K562 (cell line): ENCODE measurements around the gene SNAP23. TPM values are rescaled to one million over a fixed set of nuclear protein-coding genes. Genes with fewer than 3 reads are reported as not detected.

Experiments
- ARID3A ChIP-seq: IDR thresholded peaks from 2 replicates; pipeline ENCODE4 v1.6.1; 2012; ENCODE audit warnings: low read depth, low read length, improper control_type of control experiment, borderline replicate concordance
- CBFA2T2 ChIP-seq: fragments of 450-650 bp; conservative IDR thresholded peaks from 2 replicates; pipeline ENCODE4 v1.6.1; 2017; ENCODE audit warnings: mild to moderate bottlenecking
- CTCFL ChIP-seq: IDR thresholded peaks from 2 replicates; pipeline ENCODE4 v1.6.1; 2011; ENCODE audit warnings: borderline replicate concordance, low read depth, mild to moderate bottlenecking, moderate library complexity, low read length; ENCODE audit not compliant: insufficient read depth, poor library complexity, severe bottlenecking
- JUND ChIP-seq, 2 experiments: IDR thresholded peaks; 2 replicates in 1 of 2; 3 replicates in 1 of 2; pipeline ENCODE4 v1.6.1; 2011; ENCODE audit warnings: borderline replicate concordance in 2 of 2, low read depth in 2 of 2, low read length in 2 of 2, improper control_type of control experiment in 1 of 2, missing biosample characterization in 1 of 2, missing genetic modification characterization in 1 of 2, missing genetic modification reagents in 1 of 2
- NCOA6 ChIP-seq: fragments of 450-650 bp; IDR thresholded peaks from 2 replicates; pipeline ENCODE4 v1.6.1; 2017; ENCODE audit warnings: mild to moderate bottlenecking
- PURB ChIP-seq: sonication (generic); formaldehyde crosslinking; IDR thresholded peaks from 2 replicates; pipeline ENCODE4 v1.9.0; 2021; ENCODE audit warnings: low read depth, mild to moderate bottlenecking, missing genetic modification reagents
- TAF7 ChIP-seq: fragments of 450-650 bp; IDR thresholded peaks from 2 replicates; pipeline ENCODE4 v1.6.1; 2016; ENCODE audit warnings: missing genetic modification characterization, missing compliant biosample characterization
- TFAP4 ChIP-seq: sonication (generic); formaldehyde crosslinking; IDR thresholded peaks from 2 replicates; pipeline ENCODE4 v1.8.0; 2022; ENCODE audit warnings: missing genetic modification reagents, mild to moderate bottlenecking, moderate library complexity, borderline replicate concordance
- ZBTB17 ChIP-seq: fragments of 450-650 bp; formaldehyde crosslinking; IDR thresholded peaks from 2 replicates; pipeline ENCODE4 v1.4.0; 2020; ENCODE audit warnings: mild to moderate bottlenecking
- ZNF449 ChIP-seq: fragments of 250-450 bp; sonication (Bioruptor Pico); IDR thresholded peaks from 2 replicates; pipeline ENCODE4 v1.8.0; 2022; ENCODE audit warnings: moderate library complexity, mild to moderate bottlenecking, inconsistent platforms
- ZNF592 ChIP-seq: fragments of 450-650 bp; IDR thresholded peaks from 2 replicates; pipeline ENCODE4 v1.6.1; 2017; ENCODE audit warnings: antibody characterized with exemption, mild to moderate bottlenecking
- ZNF766 ChIP-seq: fragments of 200-800 bp; sonication (Bioruptor generic); conservative IDR thresholded peaks from 2 replicates; pipeline ENCODE4 v1.6.1; 2016; ENCODE audit warnings: missing genetic modification characterization, missing compliant biosample characterization
- polyA plus RNA-seq, 8 experiments: library from polyadenylated mRNA; depleted of rRNA in 4 of 8; stranded (reverse) in 5 of 8; unstranded in 3 of 8; fragments of >200 nt; fragmentation: Nextera tagmentation in 2 of 8; fragmentation: Illumina TruSeq in 1 of 8; extraction: Ambion mirVana in 2 of 8; extraction: Trizol in 1 of 8; gene quantifications; 2 replicates each; pipeline versions ENCODE4 v1.2.1 to v1.2.3, GENCODE V29; 2011 to 2014; ENCODE audit warnings: inconsistent platforms in 1 of 8, missing spikeins in 1 of 8
- total RNA-seq, 7 experiments: library from RNA; depleted of rRNA in 6 of 7; stranded (reverse); fragments of >200 nt in 6 of 7; fragmentation: Illumina TruSeq in 2 of 7; extraction: Trizol in 2 of 7; gene quantifications; 2 replicates each; pipeline versions ENCODE4 v1.2.1 to v1.2.3, GENCODE V29; 2011 to 2021; ENCODE audit warnings: low replicate concordance in 1 of 7

SNAP23 gene
- total and polyA plus RNA-seq, 9 of the 15 experiments (the other 6 are each of a cell fraction or from before 2014, with no cell fraction given) = 78.9 to 168 (median 117) TPM

GRCh38 chr15:42490671-42491538 is 4.5 kb upstream of the SNAP23 start, which contains the start of gene ZNF106 (continued):
- TF ChIP-seq TFAP4 (CRISPR knock-in tag) (peak; percentile 86), JUND (IDR thresholded peaks at IDR 0.05; ENCODE audit: borderline replicate concordance, low read depth, low read length) (peak; percentile 75), JUND (tag; IDR thresholded peaks at IDR 0.05; ENCODE audit: borderline replicate concordance, low read depth, low read length) (peak; percentile 24; the same call in 1 of the 3 replicates), TAF7 (tag) (peak; percentile 96), NCOA6 (no peak), CTCFL (peak; percentile 95), ZNF592 (peak; percentile 39; the same call in 1 of the 2 replicates), ARID3A (peak; percentile 55; the same call in 1 of the 2 replicates), ZNF766 (CRISPR knock-in tag) (peak; percentile 80; the same call in 1 of the 2 replicates), ZNF449 (CRISPR knock-in tag) (no peak), CBFA2T2 (no peak), ZBTB17 (no peak), PURB (CRISPR knock-in tag) (no peak)
